Aorta (tissue), 5 donors: ENCODE measurements around the gene RNF166. TPM values are rescaled to one million over a fixed set of nuclear protein-coding genes. Genes with fewer than 3 reads are reported as not detected.

Source experiments
- ATAC-seq: fragments of 200-7000 bp; cut with Tn5 transposase; one replicate; pipeline ENCODE4 v1.9.1; 2022; ENCODE audit warnings: moderate library complexity; ENCODE audit not compliant: low FRiP score
- DNase-seq, 2 donors: peaks; one replicate each; pipeline ENCODE4 v3.0.0-alpha.2; 2020
- H3K27ac ChIP-seq, 2 donors: one replicate each; pipeline ENCODE4 v1.5.1; 2013; ENCODE audit warnings: low read length in 2 of 2, mild to moderate bottlenecking in 2 of 2, moderate library complexity in 2 of 2, control low read depth in 1 of 2, inconsistent platforms in 1 of 2, low read depth in 1 of 2
- H3K27me3 ChIP-seq, 2 donors: one replicate each; pipeline ENCODE4 v1.6.1; 2013; ENCODE audit warnings: control low read depth in 1 of 2, low read length in 1 of 2, mild to moderate bottlenecking in 1 of 2, moderate library complexity in 1 of 2; ENCODE audit not compliant: insufficient read depth in 2 of 2, control insufficient read depth in 1 of 2
- H3K36me3 ChIP-seq, 2 donors: one replicate each; pipeline ENCODE4 v1.6.1; 2013; ENCODE audit warnings: control low read depth in 1 of 2, low read length in 1 of 2, mild to moderate bottlenecking in 1 of 2; ENCODE audit not compliant: insufficient read depth in 2 of 2, control insufficient read depth in 1 of 2
- H3K4me1 ChIP-seq, 2 donors: one replicate each; pipeline ENCODE4 v1.6.1; 2013; ENCODE audit warnings: low read length in 2 of 2, control low read depth in 1 of 2, mild to moderate bottlenecking in 1 of 2, moderate library complexity in 1 of 2; ENCODE audit not compliant: insufficient read depth in 2 of 2, control insufficient read depth in 1 of 2
- H3K4me3 ChIP-seq, 2 donors: one replicate each; pipeline ENCODE4 v1.5.1; 2013; ENCODE audit warnings: low read length in 2 of 2, control low read depth in 1 of 2, mild to moderate bottlenecking in 1 of 2
- H3K9me3 ChIP-seq: one replicate; pipeline ENCODE4 v1.6.1; 2013; ENCODE audit warnings: mild to moderate bottlenecking, low read length; ENCODE audit not compliant: control insufficient read depth
- WGBS, 2 donors: extraction: QIAGEN DNeasy Blood & Tissue Kit; methylation state at CpG; one replicate each; pipeline ENCODE4 v1.1.7; 2013; 5-methylcytosine and 5-hydroxymethylcytosine counted together
- intact Hi-C, 2 donors: fragments of 100-400 bp; cut with DNase I; formaldehyde crosslinking; loops; one replicate each; pipeline versions ENCODE4 v1.14.2 to v1.15.0; 2022
- polyA plus RNA-seq, 2 donors: library from polyadenylated mRNA; stranded (reverse); fragments of 200-250 nt; gene quantifications; one replicate each; pipeline ENCODE4 v1.2.3, GENCODE V29; 2013
- total RNA-seq, 2 donors: library from RNA; stranded (reverse); fragmentation: NEBNext Ultra II Directional; extraction: Animal tissue kit (Norgen Biotek cat#: 25700); gene quantifications; one replicate each; pipeline ENCODE4 v1.2.1, GENCODE V29; 2021
- donor health status: healthy with polysubstance abuse.
- donor health status: Bipolar disorder and iron deficiency.
- donor health status: DM: no; HTN: no; CAD: no.
- donor health status: DM: no; HTN: no; CAD: no.
- donor health status: DM: yes; HTN: yes; CAD: no.

Gene RNF166
- total and polyA plus RNA-seq, 4 donors, result 16.2 to 39.4 (median 22.7) TPM

- Histone ChIP-seq H3K9me3 (no peaks in the 10 kb centered on the region), H3K27me3 (no peaks in the 10 kb centered on the region), H3K27ac (no peak overlapping the region), H3K4me3 (no peak overlapping the region), H3K36me3 (peaks cover 0 to 4% of the 10 kb centered on the region in 2 donors), H3K4me1 (no peaks in the 10 kb centered on the region)
- DNase-seq (no peak), ATAC-seq (no peak)
- intact Hi-C loops, result no loop called here
- WGBS, 2 donors, result 75 to 76% methylated on average over 20 of the region's 20 CpGs
Observed at GRCh38 chr16:88727871-88728270, 21.7 kb upstream of the RNF166 start.

DNA sequence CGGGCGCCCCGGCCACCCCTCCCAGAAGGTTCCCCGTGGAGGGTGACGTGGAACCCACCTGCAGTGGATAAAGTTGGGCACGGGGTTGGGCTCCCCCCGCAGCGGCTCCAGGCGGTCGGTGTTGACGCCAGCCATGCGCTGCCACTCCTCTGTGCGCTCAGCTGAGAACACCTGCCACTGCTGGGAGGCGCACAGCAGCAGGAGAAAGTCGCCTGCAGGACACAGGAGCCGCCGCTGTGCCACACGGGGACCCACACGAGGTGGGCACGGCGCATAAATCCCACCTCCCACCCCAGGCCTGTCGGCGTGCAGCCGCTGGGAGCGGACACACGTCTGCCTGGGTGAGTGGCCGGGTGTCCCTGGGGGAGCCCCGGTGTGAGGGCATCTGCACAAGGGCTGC lies 20.8 kb upstream of the RNF166 start:
- no peaks in the 10 kb centered on the region for H3K9me3 ChIP-seq
- intact Hi-C loops, result no loop called here
- H3K4me1 ChIP-seq, result no peaks in the 10 kb centered on the region
- no peak for ATAC-seq
- H3K27me3 ChIP-seq, result no peaks in the 10 kb centered on the region
- peaks cover 0 to 8% of the 10 kb centered on the region in 2 donors for H3K36me3 ChIP-seq
- WGBS, 2 donors, result 94 to 96% methylated on average over 28 of the region's 28 CpGs
- H3K4me3 ChIP-seq, result no peak overlapping the region
- no peak overlapping the region for H3K27ac ChIP-seq
- DNase-seq, result no peak

DNA sequence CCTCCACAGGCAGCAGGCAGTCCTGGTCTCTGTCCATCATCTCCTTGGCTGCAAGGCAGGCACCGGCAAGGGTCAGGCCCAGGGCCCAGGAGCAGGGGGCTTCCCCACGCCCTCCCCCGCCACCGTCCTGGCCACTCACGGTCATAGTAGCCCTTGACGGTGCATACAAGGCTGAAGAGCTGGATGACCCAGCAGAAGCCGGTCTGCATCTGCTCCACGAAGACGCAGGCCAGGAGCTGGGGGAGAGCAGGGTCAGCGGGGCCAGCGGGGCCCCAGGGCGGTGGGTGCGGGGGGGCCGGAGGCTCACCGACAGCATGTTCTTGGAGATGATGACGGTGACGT lies 20.2 kb upstream of the RNF166 start:
- DNase-seq, result no peak

DNA sequence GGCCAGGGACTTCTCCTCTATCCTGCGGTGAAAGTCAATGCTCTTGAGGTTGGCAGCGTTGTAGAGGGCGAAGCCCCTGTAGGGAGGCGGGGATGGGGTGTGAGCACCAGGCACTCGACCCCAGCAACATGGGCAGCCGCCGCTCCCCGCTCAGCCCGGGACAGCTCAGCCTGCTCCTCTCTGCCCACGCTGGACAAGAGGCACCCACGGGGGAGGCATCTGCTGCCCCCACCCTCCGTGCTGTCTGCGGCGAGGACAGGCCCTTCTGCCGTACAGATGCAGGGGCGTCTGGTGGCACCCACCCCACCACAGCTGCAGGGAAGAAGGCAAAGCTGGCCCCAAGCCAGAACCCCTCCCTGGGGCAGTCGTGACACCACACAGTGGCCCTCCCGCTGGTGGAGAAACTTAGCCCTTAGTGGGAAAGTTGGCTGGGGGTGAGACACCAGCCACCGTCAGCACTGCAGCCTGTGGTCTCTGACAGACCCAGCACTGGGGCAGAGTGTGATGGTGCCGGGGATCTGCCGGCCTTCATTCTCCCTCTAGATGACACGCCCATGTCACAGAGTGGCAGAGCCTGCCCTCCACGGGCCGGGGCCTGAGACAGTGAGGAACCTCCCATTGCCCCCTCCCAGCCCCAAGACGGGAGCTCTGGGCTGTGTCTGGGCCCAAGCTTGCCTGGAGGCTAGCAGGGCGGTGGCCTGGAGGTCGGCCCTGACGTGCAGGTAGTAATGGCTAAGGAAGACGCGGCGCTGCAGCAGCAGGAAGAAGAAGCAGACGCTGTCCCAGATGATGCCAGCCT lies 19.6 kb upstream of the RNF166 start:
- 86 to 87% methylated on average over 32 of the region's 32 CpGs for WGBS, 2 donors
- Histone ChIP-seq H3K4me1 (no peaks in the 10 kb centered on the region), H3K27ac (no peak overlapping the region), H3K4me3 (no peak overlapping the region), H3K9me3 (no peaks in the 10 kb centered on the region), H3K36me3 (peaks cover 0 to 13% of the 10 kb centered on the region in 2 donors), H3K27me3 (no peaks in the 10 kb centered on the region)
- ATAC-seq (peak; percentile 12), DNase-seq (no peak)
- intact Hi-C loops, result no loop called here

More for the DNA sequence above, 20.2 kb upstream of the RNF166 start:
- ATAC-seq, result no peak
- Histone ChIP-seq H3K27me3 (no peaks in the 10 kb centered on the region), H3K4me1 (no peaks in the 10 kb centered on the region), H3K27ac (no peak overlapping the region), H3K36me3 (peaks cover 0 to 10% of the 10 kb centered on the region in 2 donors), H3K9me3 (no peaks in the 10 kb centered on the region), H3K4me3 (no peak overlapping the region)
- 81 to 84% methylated on average over 16 to 17 of the region's 17 CpGs for WGBS, 2 donors
- intact Hi-C loops, result no loop called here

GRCh38 chr16:88724855-88725555 lies 18.8 kb upstream of the RNF166 start:
- WGBS, 2 donors, result 85 to 86% methylated on average over 28 to 31 of the region's 31 CpGs

GRCh38 chr16:88723911-88724310 lies 17.7 kb upstream of the RNF166 start:
- peaks cover 0 to 15% of the 10 kb centered on the region in 2 donors for H3K36me3 ChIP-seq
- DNase-seq, result no peak
- intact Hi-C loops, result no loop called here

More at GRCh38 chr16:88724855-88725555, 18.8 kb upstream of the RNF166 start:
- intact Hi-C loops, result no loop called here
- no peaks in the 10 kb centered on the region for H3K4me1 ChIP-seq
- H3K27ac ChIP-seq, result no peak overlapping the region
- ATAC-seq (no peak), DNase-seq (no peak)
- H3K9me3 ChIP-seq, result no peaks in the 10 kb centered on the region
- no peak overlapping the region for H3K4me3 ChIP-seq
- no peaks in the 10 kb centered on the region for H3K27me3 ChIP-seq
- H3K36me3 ChIP-seq, result peaks cover 0 to 15% of the 10 kb centered on the region in 2 donors

DNA sequence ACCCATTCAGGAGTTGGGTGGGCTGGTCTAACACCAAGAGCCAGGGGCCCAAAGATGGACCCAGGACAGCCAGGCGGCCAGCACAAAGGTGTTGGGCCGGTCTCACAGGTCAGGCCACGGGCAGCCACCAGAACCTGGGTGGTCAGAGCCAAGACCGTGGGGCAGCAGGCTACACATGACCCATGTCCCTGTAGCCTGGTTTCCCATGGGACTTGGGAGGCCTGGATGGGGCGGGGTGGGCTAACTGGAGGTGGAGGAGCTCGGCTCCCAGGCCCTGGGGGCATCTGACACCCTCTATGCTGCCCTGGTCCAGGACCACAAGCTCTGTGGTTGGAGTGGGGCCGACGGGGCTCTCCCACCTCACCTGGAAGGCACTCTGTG lies 17.3 kb upstream of the RNF166 start:
- no peaks in the 10 kb centered on the region for H3K4me1 ChIP-seq
- ATAC-seq, result no peak
- peaks cover 0 to 15% of the 10 kb centered on the region in 2 donors for H3K36me3 ChIP-seq
- H3K4me3 ChIP-seq, result no peak overlapping the region
- H3K9me3 ChIP-seq, result no peaks in the 10 kb centered on the region
- 81 to 87% methylated on average over 8 of the region's 8 CpGs for WGBS, 2 donors
- no peaks in the 10 kb centered on the region for H3K27me3 ChIP-seq
- no peak for DNase-seq
- intact Hi-C loops, result no loop called here
- no peak overlapping the region for H3K27ac ChIP-seq

More at GRCh38 chr16:88723911-88724310, 17.7 kb upstream of the RNF166 start:
- WGBS, 2 donors, result 90 to 94% methylated on average over 15 to 17 of the region's 17 CpGs
- H3K27ac ChIP-seq, result no peak overlapping the region
- no peaks in the 10 kb centered on the region for H3K4me1 ChIP-seq
- no peak overlapping the region for H3K4me3 ChIP-seq
- no peaks in the 10 kb centered on the region for H3K27me3 ChIP-seq
- no peaks in the 10 kb centered on the region for H3K9me3 ChIP-seq
- no peak for ATAC-seq

- intact Hi-C loops, result no loop called here
- whole genome bisulfite sequencing, 2 donors, result 91 to 92% methylated on average over 36 to 39 of the region's 39 CpGs
- Histone ChIP-seq H3K36me3 (peaks cover 0 to 15% of the 10 kb centered on the region in 2 donors), H3K27me3 (no peaks in the 10 kb centered on the region), H3K4me3 (no peak overlapping the region), H3K9me3 (no peaks in the 10 kb centered on the region), H3K27ac (no peak overlapping the region), H3K4me1 (no peaks in the 10 kb centered on the region)
- ATAC-seq (no peak), DNase-seq (no peak)
Observed at GRCh38 chr16:88722784-88723506, 16.7 kb upstream of the RNF166 start.
